Measurements from ENCODE around the gene MXRA8.
"Not testable (repeated sequence)": the region's sequence is repeated elsewhere in the genome, so short reads cannot be mapped to it uniquely, and the experiment has no call there.

DNA sequence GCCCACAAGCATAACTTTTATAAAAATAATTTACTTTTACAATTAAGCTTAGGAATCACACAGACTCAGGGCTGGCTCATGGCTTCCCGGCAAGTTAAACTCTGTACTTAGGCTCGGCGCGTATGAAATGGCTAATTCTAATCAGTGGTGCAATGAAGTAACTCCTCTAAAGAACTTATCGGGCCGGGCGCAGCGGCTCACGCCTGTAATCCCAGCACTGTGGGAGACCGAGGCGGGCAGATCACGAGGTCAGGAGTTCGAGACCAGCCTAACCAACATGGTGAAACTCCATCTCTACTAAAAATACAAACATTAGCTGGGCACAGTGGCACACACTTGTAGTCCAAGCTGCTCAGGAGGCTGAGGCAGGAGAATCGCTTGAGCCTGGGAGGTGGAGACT lies 11.7 kb upstream of the MXRA8 start:
- not testable (repeated sequence) for TF ChIP-seq ELF4 (IDR thresholded peaks at IDR 0.05)
- TF ChIP-seq, protein P1, sequence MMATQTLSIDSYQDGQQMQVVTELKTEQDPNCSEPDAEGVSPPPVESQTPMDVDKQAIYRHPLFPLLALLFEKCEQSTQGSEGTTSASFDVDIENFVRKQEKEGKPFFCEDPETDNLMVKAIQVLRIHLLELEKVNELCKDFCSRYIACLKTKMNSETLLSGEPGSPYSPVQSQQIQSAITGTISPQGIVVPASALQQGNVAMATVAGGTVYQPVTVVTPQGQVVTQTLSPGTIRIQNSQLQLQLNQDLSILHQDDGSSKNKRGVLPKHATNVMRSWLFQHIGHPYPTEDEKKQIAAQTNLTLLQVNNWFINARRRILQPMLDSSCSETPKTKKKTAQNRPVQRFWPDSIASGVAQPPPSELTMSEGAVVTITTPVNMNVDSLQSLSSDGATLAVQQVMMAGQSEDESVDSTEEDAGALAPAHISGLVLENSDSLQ (IDR thresholded peaks at IDR 0.05), result not testable (repeated sequence)

Data from HEK293T (cell line).